ENCODE data around the gene L1TD1.

The L1TD1 gene

DNA sequence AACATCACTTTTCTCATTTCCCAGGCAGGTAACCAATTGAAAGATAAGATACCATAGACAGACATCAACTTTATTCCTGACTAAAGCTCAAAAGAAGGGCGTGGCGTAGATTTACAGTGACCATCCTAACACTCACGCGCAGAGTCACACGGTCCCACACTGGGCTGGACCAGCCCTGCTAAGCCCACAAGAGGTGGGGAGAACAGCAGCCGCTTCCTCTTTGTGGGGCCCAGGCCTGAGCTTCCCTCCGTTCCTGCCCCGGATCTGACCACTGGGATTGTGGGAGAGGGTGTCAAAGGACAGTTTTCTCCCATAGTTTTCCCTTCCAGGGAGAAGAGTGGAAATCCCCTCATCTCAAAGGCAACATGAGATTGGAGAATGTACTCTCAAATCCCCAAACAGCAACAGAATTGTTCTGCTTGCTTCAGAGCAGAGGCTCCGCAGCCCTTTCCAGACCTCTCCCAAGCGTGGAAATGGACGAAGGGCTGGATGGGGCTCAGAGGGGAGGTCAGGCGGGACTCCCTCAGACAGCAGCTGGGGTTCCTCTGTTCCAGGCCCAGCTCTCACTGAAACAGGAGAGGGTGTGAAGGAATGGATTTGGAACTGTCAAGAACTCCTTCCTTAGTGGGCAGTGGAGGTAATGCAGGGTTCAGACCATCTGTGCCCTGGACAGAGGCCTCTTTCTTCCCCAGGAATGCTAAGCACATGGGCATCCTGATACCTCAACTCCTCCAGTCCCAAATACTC is 33.7 kb downstream of the L1TD1 start:
- no peak for TF ChIP-seq POLR2AphosphoS5 (IDR thresholded peaks at IDR 0.05; ENCODE audit: borderline replicate concordance, low read depth, low read length)
- TF ChIP-seq EZH2 (IDR thresholded peaks at IDR 0.05), result no peak
- no peak for TF ChIP-seq FOXP2 (optimal IDR thresholded peaks at IDR 0.05; ENCODE audit: control extremely low read depth, extremely low read length, insufficient read depth)
- no peak overlapping the region for H3K27ac ChIP-seq
- no peaks in the 10 kb centered on the region for H3K9me3 ChIP-seq (ENCODE audit: low read depth, low read length)
- no peaks in the 10 kb centered on the region for H3K36me3 ChIP-seq (ENCODE audit: insufficient read depth, low read length)
- no peak for DNase-seq (ENCODE audit: low read depth, low spot score)
- no peak overlapping the region for H3K4me3 ChIP-seq
- H3K9ac ChIP-seq (ENCODE audit: insufficient read length), result no peak overlapping the region

DNA sequence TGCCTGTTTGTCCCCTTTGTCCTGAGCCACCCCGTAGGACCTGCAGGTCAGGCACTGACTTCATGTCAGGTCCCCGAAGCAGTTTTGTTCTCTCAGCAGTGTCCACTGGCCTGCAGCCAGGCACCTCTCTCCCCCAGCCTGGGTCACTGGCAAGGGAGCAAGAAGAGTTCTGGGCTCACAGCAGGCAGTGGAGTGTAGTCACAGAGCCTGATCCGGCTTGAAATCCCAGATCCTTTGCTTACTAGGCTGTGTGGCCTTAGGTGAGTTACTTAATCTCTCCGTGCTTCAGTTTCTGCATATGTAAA is 34.2 kb downstream of the L1TD1 start:
- Histone ChIP-seq H3K27ac (no peak overlapping the region), H3K9ac (ENCODE audit: insufficient read length) (no peak overlapping the region), H3K9me3 (ENCODE audit: low read depth, low read length) (no peaks in the 10 kb centered on the region), H3K36me3 (ENCODE audit: insufficient read depth, low read length) (no peaks in the 10 kb centered on the region), H3K4me3 (no peak overlapping the region)
- no peak for TF ChIP-seq EZH2 (IDR thresholded peaks at IDR 0.05)
- no peak for TF ChIP-seq POLR2AphosphoS5 (IDR thresholded peaks at IDR 0.05; ENCODE audit: borderline replicate concordance, low read depth, low read length)
- TF ChIP-seq FOXP2 (optimal IDR thresholded peaks at IDR 0.05; ENCODE audit: control extremely low read depth, extremely low read length, insufficient read depth), result no peak
- DNase-seq (ENCODE audit: low read depth, low spot score), result no peak

DNA sequence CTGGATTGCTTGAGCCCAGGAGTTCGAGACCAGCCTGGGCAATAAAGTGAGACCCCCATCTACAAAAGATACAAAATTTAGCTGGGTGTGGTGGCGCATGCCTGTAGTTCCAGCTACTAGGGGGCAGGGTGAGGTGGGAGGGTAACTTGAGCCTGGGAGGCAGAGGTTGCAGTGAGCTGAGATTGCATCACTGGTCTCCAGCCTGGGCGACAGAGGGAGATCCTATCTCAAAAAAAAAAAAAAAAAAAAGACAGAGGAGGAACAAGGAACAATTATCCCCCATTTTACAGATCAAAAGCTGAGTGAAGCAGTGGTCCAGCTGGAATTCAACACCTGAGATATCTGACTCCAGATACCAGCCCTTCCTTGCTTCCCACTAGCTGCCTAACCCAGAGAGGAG is 34.8 kb downstream of the L1TD1 start:
- Histone ChIP-seq H3K9me3 (ENCODE audit: low read depth, low read length) (no peaks in the 10 kb centered on the region), H3K36me3 (ENCODE audit: insufficient read depth, low read length) (no peaks in the 10 kb centered on the region), H3K27ac (no peak overlapping the region), H3K4me3 (no peak overlapping the region), H3K9ac (ENCODE audit: insufficient read length) (no peak overlapping the region)
- TF ChIP-seq EZH2 (IDR thresholded peaks at IDR 0.05), result no peak
- TF ChIP-seq POLR2AphosphoS5 (IDR thresholded peaks at IDR 0.05; ENCODE audit: borderline replicate concordance, low read depth, low read length), result no peak
- no peak for TF ChIP-seq FOXP2 (optimal IDR thresholded peaks at IDR 0.05; ENCODE audit: control extremely low read depth, extremely low read length, insufficient read depth)
- DNase-seq (ENCODE audit: low read depth, low spot score), result no peak

DNA sequence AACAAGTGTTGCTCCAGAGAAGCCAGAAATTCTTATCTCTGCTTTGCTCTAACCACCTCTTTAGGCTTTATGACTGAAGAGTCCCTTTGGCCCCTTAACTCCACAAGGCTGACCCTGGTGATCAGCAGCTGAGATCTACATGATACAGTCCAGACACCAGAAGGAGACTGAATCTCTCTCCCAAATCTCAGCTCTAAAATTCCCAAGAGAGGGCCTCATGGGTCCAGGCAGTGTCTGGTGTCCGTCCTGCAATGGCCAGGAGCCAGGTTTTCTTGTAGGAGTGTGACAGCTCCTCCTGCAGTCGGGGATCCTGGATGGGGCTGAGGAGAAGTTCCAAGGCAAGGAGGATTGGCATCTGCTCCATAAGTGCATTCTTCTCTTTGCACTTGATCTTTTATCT is 35.3 kb downstream of the L1TD1 start:
- H3K36me3 ChIP-seq (ENCODE audit: insufficient read depth, low read length), result no peaks in the 10 kb centered on the region
- no peak overlapping the region for H3K9ac ChIP-seq (ENCODE audit: insufficient read length)
- no peak overlapping the region for H3K27ac ChIP-seq
- H3K4me3 ChIP-seq, result no peak overlapping the region
- no peak for TF ChIP-seq FOXP2 (optimal IDR thresholded peaks at IDR 0.05; ENCODE audit: control extremely low read depth, extremely low read length, insufficient read depth)
- no peak for TF ChIP-seq EZH2 (IDR thresholded peaks at IDR 0.05)
- TF ChIP-seq POLR2AphosphoS5 (IDR thresholded peaks at IDR 0.05; ENCODE audit: borderline replicate concordance, low read depth, low read length), result no peak
- DNase-seq (ENCODE audit: low read depth, low spot score), result no peak
- H3K9me3 ChIP-seq (ENCODE audit: low read depth, low read length), result no peaks in the 10 kb centered on the region

DNA sequence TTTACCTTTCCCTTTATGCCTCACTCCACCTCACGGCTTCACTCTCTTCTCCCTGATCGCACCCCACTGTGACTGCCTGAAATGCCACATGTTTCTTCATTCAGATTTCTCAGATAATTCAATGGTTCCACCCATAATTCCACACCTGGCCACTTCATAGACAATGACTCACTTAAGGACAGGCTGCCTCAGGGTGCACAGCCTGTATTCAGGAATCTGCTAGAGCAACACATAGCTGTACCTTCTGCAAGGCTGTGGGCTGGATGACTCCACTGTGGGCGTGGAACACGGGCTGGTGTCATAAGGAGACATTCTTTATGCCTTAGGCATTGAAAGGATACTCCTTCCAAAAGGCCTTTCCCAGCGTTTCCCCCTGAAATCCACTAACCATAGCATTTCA is 36.1 kb downstream of the L1TD1 start:
- no peak for DNase-seq (ENCODE audit: low read depth, low spot score)
- Histone ChIP-seq H3K9me3 (ENCODE audit: low read depth, low read length) (no peaks in the 10 kb centered on the region), H3K36me3 (ENCODE audit: insufficient read depth, low read length) (no peaks in the 10 kb centered on the region), H3K9ac (ENCODE audit: insufficient read length) (no peak overlapping the region), H3K27ac (no peak overlapping the region), H3K4me3 (no peak overlapping the region)
- TF ChIP-seq POLR2AphosphoS5 (IDR thresholded peaks at IDR 0.05; ENCODE audit: borderline replicate concordance, low read depth, low read length), result no peak

DNA sequence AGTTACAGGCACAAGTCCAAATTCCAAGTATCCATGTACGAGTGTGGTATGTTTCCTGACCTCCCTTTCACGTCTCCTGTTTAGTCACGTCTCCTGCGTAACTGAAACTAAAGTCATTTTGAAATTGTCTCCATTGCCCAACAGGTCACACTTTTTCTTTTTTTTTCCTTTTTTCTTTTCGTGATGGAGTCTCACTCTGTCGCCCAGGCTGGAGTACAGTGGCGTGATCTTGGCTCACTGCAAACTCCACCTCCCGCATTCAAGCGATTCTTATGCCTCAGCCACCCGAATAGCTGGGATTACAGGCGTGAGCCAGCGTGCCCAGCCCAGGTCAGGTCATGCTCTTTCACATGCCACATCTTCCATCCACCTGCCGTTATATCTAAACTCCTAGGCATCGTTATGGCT is 38.2 kb downstream of the L1TD1 start:
- Histone ChIP-seq H3K4me3 (no peak overlapping the region), H3K9ac (ENCODE audit: insufficient read length) (no peak overlapping the region), H3K27ac (no peak overlapping the region), H3K36me3 (ENCODE audit: insufficient read depth, low read length) (no peaks in the 10 kb centered on the region), H3K9me3 (ENCODE audit: low read depth, low read length) (no peaks in the 10 kb centered on the region)
- no peak for DNase-seq (ENCODE audit: low read depth, low spot score)
- TF ChIP-seq EZH2 (IDR thresholded peaks at IDR 0.05) (no peak), FOXP2 (optimal IDR thresholded peaks at IDR 0.05; ENCODE audit: control extremely low read depth, extremely low read length, insufficient read depth) (no peak), POLR2AphosphoS5 (IDR thresholded peaks at IDR 0.05; ENCODE audit: borderline replicate concordance, low read depth, low read length) (no peak)

- no peak for TF ChIP-seq FOXP2 (optimal IDR thresholded peaks at IDR 0.05; ENCODE audit: control extremely low read depth, extremely low read length, insufficient read depth)
- no peak for TF ChIP-seq POLR2AphosphoS5 (IDR thresholded peaks at IDR 0.05; ENCODE audit: borderline replicate concordance, low read depth, low read length)
- no peak for TF ChIP-seq EZH2 (IDR thresholded peaks at IDR 0.05)
- no peaks in the 10 kb centered on the region for H3K9me3 ChIP-seq (ENCODE audit: low read depth, low read length)
- DNase-seq (ENCODE audit: low read depth, low spot score), result no peak
- no peaks in the 10 kb centered on the region for H3K36me3 ChIP-seq (ENCODE audit: insufficient read depth, low read length)
- no peak overlapping the region for H3K4me3 ChIP-seq
- H3K9ac ChIP-seq (ENCODE audit: insufficient read length), result no peak overlapping the region
- H3K27ac ChIP-seq, result no peak overlapping the region
Observed at GRCh38 chr1:62233926-62234450, 39.3 kb downstream of the L1TD1 start.

GRCh38 chr1:62234688-62235087 is 40.0 kb downstream of the L1TD1 start:
- Histone ChIP-seq H3K27ac (no peak overlapping the region), H3K4me3 (no peak overlapping the region)
- TF ChIP-seq FOXP2 (optimal IDR thresholded peaks at IDR 0.05; ENCODE audit: control extremely low read depth, extremely low read length, insufficient read depth) (no peak), EZH2 (IDR thresholded peaks at IDR 0.05) (no peak), POLR2AphosphoS5 (IDR thresholded peaks at IDR 0.05; ENCODE audit: borderline replicate concordance, low read depth, low read length) (no peak)

DNA sequence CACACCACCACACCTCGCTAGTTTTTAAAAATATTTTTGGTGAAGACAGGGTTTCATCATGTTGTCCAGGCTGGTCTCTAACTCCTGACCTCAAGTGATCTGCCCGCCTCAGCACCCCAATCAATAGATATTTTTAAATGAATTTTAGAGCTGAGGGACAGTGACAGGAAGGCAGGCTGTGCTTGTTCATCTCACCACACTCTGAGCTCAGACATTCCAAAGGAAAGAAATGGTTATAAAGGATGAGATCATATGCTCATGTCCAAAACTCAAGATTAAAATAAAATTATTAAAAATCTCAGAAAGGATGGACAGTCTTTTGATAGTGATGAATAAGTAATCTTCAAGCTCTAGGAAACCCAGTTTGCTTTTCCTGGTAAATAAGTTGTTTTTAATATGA is 40.9 kb downstream of the L1TD1 start:
- Histone ChIP-seq H3K9me3 (ENCODE audit: low read depth, low read length) (no peaks in the 10 kb centered on the region), H3K9ac (ENCODE audit: insufficient read length) (no peak overlapping the region), H3K27ac (no peak overlapping the region), H3K4me3 (no peak overlapping the region), H3K36me3 (ENCODE audit: insufficient read depth, low read length) (no peaks in the 10 kb centered on the region)
- DNase-seq (ENCODE audit: low read depth, low spot score), result no peak
- no peak for TF ChIP-seq POLR2AphosphoS5 (IDR thresholded peaks at IDR 0.05; ENCODE audit: borderline replicate concordance, low read depth, low read length)
- TF ChIP-seq EZH2 (IDR thresholded peaks at IDR 0.05), result no peak
- TF ChIP-seq FOXP2 (optimal IDR thresholded peaks at IDR 0.05; ENCODE audit: control extremely low read depth, extremely low read length, insufficient read depth), result no peak

More at GRCh38 chr1:62234688-62235087, 40.0 kb downstream of the L1TD1 start:
- no peak overlapping the region for H3K9ac ChIP-seq (ENCODE audit: insufficient read length)
- H3K36me3 ChIP-seq (ENCODE audit: insufficient read depth, low read length), result no peaks in the 10 kb centered on the region
- H3K9me3 ChIP-seq (ENCODE audit: low read depth, low read length), result no peaks in the 10 kb centered on the region
- DNase-seq (ENCODE audit: low read depth, low spot score), result no peak
